HG03520 (cell line): ENCODE data around the gene PTGER3.
"Not testable (repeated sequence)": the region's sequence is repeated elsewhere in the genome, so short reads cannot be mapped to it uniquely, and the experiment has no call there.

Experiments
- ATAC-seq: cut with Tn5 transposase; IDR thresholded peaks from one replicate; pipeline ENCODE4 v1.9.1; 2021; ENCODE audit warnings: mild to moderate bottlenecking, moderate library complexity; ENCODE audit not compliant: unreplicated experiment

Gene PTGER3

DNA sequence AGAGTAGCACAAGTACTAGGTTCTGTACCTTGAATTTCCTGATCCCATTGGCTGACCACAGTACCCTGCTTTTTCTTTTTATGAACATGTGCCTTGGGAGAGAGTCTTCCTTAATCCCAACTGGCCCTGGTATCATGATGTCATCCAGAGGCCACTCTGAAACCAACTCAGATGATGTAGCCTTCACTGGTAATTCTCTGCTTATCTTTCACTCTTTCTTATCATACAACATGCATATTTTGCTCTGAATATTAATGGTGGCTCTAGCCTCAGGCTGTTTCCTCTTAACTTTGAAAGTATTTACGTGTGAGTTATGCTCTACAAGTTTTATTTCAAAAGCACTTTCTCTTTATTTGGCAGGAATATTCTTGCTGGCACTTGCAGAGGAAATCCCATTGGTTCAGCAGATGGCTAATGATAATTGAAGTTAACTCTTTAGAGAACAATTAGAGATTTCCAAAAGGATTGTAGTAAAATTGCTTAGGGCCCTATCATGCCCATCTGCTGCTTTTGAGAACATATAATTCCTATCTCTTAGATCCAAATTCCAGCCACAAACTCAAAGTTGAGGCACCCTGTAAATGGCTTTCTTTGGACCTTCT is 86.1 kb downstream of the PTGER3 start:
- no peak for ATAC-seq

DNA sequence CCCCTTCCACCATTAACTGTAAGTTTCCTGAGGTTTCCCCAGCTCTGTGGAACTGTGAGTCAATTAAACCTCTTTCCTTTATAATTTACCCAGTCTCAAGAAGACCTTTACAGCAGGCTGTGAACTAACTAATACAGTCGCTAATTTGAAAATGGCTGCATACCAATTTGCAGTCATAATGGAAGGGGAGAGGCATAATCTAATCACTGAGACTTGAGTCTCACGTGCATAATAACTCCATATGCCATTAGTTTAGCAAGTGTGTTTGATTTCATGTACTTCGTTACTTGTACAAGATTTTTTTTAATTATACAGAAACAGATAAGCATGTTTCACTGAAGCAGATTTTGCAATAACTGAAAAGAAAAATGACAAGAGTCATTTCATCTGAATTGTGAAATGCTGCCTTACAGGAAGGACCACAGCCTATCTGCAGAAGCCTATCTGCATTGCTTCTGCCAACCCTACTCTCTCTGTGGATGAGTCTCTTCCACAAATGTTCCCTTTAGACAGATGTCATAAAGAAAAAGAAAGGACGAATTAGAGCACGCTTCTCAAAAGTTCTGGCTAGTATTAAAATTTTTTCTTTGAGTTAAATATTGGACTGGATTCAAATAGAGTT is 99.1 kb downstream of the PTGER3 start:
- no peak for ATAC-seq

DNA sequence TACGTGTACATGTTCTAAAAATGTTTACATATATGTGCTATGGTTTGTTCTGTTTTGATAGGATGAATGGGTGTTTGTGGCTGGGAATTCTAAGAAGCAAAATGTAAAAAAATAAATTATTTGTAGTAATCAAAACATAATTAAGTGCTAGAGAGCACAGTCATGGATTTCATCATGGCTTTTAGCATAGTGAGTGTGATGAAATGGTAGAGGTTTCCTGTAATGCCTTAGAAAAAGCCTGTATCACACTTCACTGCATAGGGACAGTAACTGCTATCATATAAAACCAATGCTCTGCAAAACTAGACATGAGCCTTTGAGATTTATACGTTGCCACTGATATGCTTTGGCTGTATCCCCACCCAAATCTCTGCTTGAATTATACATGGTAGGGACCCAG is 99.8 kb downstream of the PTGER3 start:
- no peak for ATAC-seq

DNA sequence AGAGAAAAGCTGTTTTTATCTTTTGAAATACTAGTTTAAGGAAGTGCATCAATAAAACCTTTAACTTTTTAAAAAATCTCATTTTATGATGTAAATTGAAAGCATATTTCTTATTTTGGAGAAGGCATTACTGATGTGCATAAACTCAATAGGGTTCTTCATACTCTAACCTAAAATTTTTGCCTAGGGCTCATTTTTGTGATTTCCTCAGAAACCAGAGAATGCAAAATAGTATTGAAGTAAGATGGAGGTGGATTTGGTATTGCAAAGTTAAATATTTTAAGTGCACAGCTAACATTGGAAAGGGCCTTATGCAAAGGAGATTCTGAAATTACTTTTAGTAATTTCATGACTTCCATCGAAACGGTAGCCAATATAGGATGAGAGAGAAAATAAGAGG is 101.9 kb downstream of the PTGER3 start:
- ATAC-seq, result no peak

DNA sequence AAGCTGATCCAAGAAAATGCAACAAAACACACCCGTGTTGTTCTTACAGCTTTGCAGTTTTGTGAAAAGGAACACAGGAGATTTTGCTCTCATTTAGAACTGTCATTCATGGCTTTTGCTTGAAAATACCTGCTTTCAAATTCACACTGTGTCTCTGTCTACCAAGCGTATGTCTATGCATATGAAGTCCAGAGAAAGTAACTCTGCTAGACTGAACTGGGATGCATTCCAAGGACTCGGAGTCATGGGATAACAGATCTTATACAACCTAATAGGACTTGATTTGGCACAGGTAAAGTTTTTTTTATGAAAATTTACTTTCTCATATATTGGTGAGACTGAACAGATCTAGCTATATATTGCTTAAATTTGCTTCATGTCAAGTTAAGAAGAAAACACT is 102.4 kb downstream of the PTGER3 start:
- ATAC-seq, result no peak

DNA sequence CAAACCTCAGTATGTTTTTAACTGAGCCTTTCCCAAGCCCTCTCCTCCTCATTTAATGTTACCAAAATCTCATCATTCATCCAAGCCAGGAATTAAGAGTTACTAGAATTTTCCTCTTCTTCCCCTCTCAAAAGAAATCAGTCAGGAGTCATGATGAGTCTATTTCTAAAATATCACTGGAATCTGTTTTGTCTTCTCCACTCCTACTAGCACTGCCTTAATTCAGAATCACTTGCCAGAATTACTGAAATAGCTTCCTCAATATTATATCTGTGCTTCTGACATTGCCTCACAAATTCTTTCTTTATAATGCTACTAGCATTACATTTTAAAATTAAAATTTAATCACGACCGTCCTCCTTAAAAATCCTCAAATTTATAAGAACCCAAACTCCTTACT is 106.1 kb downstream of the PTGER3 start:
- ATAC-seq, result no peak

DNA sequence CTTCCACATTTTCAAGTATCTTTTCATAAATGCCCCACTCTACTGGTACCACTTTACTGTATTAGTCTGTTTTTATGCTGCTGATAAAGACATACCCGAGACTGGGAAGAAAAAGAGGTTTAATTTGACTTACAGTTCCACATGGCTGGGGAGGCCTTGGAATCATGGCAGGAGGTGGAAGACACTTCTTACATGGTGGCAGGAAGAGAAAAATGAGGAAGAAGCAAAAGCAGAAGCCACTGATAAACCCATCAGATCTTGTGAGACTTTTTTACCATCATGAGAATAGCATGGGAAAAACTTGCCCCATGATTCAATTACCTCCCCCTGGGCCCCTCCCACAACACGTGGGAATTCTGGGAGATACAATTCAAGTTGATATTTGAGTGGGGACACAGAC is 107.2 kb downstream of the PTGER3 start:
- not testable (repeated sequence) for ATAC-seq

DNA sequence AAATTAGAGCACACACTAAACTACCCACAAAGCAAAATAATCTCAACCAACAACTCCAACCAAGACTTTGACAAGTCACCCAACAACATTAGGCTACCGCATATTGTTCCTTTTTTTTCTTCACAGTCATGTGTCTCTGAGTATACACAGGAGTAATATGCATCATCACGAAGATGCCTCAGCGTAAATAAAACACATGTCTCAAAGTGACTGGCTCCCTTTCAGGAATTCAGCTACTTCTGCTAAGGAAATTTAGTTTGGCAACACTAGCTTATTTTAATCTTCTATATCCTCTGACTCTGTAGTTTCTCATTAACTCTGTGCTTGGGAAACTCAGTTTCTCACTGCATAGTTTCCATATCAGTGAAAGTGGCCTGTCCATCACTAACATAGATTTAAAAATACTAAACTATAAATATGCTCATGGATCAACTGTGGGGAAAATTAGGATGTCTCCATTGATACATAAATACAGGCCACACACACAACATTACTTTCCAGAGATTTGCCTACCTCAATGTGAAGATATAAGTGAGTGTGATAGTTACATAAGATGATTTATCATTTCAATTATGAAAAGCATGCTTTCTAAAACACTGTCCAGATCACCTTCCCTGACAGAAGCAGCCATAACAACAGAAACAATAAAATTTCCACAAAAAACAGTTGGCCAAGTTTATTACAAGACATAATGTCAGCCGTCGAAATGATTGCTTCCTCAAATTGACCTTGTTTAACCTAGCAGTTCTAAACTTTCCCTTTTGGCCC is 113.2 kb downstream of the PTGER3 start:
- no peak for ATAC-seq

DNA sequence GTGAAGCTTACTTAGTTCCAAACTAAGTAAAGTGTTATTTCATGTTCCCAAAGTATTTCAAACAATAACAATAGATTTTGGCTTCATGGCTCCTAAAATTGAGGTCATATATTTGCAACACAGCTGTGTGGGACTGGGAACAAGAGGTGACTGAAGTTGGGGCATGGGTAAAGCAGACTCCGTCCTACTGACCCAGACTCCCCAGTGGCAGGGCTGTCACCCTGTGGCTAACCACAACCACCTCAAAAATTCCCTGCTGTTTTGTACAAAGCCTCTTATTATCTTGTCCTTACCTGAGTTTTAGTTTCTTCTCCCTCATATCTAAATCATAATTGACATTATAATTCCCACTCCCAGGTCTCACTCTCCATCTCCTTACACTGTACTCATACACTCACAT is 117.6 kb downstream of the PTGER3 start:
- ATAC-seq, result no peak

DNA sequence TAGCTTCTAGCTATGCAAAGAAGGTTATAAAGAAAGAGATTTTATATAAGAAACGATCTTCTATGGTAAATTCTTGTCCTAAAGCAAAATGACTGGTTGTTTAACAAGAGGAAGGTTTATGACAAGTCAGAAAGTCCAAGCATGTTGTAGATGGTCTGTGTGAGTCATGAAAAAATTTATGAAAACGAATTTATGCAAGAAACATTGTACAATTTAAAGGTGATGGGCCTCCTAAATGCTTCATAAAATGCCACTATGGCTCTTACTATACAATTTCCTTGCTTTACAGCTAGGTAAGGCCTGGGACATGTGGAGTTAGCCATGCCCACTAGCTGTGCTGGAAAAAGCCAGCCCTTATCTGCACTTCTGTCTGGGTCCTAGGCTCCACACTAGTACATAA is 125.4 kb downstream of the PTGER3 start:
- ATAC-seq, result no peak
